Kidney capillary endothelial cell (primary cell): ENCODE data around the gene GRIA1.

Source experiments
- DNase-seq: peaks from one replicate; pipeline ENCODE4 v3.0.0-alpha.2; 2018; ENCODE audit warnings: low spot score

GRIA1 gene

DNA sequence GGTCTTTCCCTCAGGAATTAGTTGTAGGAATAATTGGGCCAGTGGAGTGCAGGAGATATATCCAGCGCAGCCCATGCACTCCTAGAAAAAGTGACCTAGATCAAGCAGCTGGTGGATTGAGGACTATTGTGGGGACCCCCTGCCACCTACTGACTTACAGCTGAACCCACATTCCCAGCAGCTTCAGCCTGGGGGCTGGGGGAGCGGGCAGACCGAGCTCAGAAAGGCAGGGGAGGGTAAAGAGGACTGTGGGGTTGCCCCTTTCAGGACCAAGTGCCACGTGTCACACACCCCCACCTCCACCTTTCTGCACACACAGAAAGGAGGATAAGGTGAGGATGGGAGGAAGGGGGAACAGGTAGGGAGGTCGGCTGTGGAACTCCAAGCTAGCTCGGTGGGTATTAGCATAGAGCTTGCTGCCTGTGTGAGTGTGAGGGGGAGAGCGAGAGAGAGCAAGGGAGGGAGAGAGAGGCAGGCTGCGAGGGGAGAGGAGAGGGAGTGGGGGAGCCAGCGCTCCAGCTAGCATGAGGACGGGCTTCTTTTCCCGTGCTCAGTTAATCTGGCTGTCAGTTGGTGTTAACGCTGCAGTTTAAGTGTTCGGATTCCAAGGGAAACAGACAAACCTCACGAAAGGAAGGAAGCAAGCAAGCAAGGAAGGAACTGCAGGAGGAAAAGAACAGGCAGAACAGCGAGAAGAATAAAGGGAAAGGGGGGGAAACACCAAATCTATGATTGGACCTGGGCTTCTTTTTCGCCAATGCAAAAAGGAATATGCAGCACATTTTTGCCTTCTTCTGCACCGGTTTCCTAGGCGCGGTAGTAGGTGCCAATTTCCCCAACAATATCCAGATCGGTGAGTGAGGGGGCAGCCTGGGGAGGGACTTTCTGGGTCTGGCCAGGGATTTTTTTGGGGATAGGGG lies at the start of gene GRIA1:
Gene GRIA1, plus strand, starts transcription at position 553 of the 920 bp plus-strand sequence.
- no peak for DNase-seq

DNA sequence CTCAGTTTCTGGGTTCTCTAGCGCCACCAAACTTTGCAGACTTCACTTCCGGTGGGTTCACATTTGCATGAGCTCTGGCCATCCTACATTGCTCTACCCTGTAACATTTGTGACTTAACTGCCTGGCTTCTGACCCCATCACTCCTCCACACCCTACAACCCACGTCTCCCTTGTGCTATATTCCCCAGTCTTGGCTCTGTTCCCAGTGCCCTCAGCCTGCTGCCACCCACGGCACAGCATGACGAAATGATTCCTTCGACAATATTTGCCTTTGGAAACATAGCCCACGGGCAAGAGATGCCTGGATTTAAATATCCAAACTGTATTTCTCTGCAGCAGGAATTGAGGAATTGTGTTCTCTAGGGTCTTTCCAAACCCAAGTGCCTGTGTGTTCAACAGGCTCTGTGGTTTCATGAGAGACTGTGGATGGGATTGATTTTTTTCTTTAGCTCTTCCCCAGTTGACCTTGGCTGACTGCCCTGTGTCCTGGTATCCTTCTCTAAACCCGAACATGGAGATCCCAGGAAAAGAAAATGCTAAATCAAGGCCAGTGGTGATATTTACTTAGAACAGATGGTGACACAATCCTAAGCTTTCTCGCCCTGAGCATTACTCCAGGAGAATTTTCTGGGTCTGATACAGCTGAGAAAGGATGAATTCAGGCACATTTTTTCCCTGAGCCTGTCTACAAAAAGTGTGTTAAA lies 44.4 kb upstream of the GRIA1 start:
- DNase-seq: no peak

DNA sequence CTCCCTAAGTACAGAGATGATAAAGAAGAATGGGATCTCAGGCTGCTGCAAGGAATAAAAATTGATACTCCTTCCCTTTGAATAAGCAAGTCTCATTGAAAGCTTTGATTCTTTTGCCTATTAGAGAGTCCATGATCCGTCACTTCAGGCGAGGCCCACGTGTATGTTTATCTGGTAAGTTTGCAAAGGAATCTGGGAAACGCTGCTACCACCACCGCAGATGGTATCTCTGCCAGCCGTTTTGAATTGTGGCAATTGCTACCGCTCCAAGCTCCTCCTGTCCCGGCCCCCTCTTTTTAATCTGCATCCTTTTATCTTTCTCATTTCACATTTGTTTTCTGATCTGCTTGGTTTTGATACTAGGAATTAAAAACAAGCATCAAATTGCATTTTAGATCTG lies 42.9 kb upstream of the GRIA1 start:
- DNase-seq: no peak

DNA sequence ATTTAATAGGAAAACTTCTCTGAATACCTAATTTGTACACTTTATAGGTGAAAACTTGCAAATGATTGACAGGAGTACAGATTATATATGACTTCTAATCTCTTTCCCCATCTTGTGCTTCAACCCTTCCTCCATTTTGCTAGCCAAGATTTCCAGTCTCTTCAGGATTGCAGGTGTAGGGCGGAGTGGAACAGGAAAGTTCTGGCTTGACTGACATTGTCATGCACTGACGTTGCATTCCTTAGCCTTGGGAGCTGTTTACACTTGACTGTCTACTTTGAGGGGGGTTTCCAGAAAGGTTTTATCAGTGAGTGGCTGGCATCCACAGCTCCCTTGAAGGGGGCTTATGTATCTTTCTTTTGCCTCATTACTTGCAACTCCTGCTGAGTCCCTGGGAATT lies 34.1 kb upstream of the GRIA1 start:
- no peak for DNase-seq

DNA sequence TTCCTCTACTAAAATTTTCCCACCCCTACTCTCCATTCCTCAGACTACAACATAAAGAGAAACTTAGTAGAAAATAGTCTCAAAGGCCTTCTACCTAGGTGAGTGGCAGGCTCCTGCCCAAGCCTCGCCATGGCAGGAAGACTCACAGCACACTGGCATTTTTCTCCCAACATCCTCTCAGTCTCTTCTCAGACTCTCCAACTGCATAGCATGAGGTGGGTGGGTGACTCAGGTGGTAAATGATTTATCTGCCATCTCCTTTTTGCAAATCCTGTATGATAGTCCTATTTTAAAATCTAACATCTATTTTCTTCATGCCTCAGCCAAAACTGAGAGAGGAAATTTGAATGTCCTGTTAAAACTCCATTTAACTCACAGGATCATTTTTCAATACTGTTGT lies 33.5 kb upstream of the GRIA1 start:
- no peak for DNase-seq

DNA sequence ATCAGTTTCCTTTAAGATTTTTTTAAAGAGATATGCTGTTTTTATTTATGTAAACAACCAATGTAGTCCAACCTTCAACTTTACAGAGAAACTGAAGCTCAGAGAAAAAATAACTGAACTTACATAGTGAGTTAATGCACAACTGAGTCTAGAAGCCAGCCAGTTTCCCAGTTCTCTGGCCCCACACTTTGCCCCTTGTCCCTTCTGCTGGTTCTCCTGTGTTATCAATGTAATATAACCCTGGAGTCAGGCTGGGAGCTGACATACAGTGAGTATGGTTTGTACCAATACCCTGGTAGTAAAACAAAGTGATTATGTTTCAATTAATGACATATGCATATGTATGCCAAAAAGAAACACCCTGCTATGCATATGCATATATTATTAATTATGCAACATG lies 32.2 kb upstream of the GRIA1 start:
- no peak for DNase-seq

GRCh38 chr5:153459051-153459743 lies 31.3 kb upstream of the GRIA1 start:
- no peak for DNase-seq

DNA sequence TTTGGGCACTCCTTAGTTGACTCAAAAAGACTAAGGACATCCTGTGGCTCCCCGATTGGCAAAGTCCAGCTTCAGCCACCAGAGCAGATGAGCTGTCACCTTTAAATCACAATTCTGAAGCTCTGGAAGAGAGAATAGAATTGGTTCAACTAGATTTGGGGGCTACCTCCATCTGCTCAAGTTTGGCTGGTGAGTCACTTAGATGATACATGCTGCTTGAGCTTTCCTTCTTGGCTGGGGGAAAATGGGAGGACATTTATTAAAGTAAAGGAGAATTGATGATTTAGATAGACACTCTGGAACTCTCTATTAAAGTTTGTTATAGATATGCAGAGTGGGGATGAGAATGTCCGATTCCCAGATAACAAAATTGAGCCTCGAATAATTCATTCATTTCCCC lies 30.0 kb upstream of the GRIA1 start:
- DNase-seq: no peak

DNA sequence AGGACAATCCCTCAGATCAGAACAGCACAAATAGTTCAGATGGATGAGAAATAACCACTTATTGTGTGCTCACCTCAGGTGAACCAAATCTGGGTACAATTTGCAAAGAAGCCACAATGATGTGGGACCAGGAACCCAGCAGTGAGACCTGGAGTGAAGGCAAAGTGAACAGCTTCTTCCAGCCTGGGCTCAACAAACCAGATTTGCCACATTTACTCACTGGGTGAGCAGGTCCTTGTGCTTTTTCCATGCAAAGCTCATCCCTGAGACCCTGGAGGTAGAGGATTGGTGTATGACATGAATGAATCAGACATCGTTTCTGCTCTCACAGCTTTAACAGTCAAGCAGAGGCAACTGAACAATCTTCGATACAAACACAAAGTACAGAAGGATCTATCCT lies 29.1 kb upstream of the GRIA1 start:
- no peak for DNase-seq

- DNase-seq: peak; percentile 42
Observed at GRCh38 chr5:153463806-153464205, 26.7 kb upstream of the GRIA1 start.

GRCh38 chr5:153467546-153467945 lies 22.9 kb upstream of the GRIA1 start:
- DNase-seq: no peak

DNA sequence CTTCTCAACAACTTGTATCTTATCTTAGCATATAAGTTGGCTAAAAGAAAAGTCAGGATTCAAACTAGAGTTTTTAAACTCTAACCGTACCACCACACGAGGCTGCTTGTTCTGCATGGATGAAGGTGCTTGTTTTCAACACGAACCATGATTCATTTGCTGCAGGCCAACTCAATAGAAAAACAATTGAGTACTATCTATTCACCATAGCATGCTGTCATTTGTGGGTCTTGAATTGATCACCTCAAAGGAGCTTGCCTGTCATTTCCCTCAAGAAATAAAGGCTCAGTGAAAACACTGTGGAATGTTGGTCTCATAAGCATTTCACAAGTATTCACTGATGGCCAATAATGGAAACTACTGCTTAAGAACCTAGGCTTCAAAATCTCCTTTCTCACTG lies 21.0 kb upstream of the GRIA1 start:
- DNase-seq: no peak

DNA sequence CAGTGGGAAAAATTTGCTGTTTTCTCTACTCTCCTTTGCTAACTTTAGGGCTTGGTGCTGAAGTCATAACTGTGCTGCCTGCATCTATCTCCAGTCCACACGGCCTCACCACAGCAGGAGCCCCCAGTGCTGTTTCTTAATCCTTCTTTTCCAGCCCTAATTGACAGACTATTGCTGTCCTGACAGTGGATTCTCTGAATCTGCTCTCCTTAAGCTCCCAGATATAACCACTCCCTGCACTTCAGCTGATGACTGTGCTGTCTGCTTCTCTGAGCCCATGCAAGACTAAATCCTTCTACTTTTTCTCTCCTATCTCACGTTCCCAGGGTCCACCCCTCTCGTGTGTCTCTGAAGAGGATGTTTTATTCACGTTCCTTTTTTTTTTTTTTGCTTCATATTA lies 19.7 kb upstream of the GRIA1 start:
- no peak for DNase-seq

DNA sequence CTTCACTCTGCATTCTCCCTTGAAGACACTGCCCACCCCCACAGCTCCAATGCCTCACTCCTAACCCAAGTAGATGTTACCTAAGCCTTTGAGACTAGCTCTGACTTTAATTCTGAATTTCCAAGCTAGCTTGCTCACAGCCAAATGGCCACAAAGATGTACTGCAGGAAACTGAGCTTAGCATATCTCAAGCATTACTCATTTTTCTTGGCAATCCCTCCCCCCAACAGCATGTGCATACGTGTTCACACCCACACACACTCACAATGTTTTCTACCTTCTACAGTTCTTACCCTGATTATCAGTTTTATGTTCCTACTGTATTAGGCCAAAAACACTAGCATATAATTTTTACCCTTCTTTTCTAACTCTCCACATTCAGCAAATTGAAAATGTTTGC lies 13.7 kb upstream of the GRIA1 start:
- DNase-seq: peak; percentile 74

- no peak for DNase-seq
Observed at GRCh38 chr5:153480401-153480800, 10.1 kb upstream of the GRIA1 start.

DNA sequence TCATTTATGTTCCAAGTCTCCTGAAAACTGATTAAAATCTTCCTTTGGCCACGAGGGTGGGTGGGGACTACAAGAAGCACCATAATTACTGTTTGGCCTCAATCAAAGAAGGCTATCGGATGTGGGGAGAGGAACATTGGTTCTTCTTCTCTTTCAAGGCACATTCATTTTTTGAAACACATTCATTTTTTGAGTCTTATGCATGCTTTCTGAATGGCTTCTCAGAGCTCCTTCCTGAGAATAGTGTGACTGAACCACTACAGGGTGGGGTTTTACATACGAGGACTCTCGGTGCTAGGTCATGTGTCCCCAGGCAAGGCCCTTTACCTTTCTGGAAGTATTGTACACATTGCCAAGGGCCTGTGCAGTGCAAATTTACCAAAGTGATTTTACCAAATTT lies 7.0 kb upstream of the GRIA1 start:
- DNase-seq: no peak

DNA sequence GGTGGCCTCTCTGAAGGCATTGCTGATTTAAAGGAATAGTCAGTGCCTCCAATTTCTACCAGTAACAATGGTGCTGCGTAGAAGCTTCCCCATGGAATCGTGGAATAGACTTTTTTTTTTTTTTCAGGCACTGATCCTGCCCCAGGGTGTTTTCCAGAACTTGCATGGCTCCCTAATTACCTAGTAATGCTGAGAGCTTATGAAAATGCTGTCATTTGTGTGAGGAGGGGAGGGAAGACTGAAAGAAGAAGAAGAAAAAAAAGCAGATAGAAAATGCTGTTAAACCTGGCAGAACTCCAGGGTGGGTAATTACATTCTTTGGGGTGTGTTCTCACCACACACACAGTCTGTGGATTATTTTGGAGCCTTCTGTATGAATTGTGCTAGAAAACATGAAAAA lies 4.8 kb upstream of the GRIA1 start:
- no peak for DNase-seq

DNA sequence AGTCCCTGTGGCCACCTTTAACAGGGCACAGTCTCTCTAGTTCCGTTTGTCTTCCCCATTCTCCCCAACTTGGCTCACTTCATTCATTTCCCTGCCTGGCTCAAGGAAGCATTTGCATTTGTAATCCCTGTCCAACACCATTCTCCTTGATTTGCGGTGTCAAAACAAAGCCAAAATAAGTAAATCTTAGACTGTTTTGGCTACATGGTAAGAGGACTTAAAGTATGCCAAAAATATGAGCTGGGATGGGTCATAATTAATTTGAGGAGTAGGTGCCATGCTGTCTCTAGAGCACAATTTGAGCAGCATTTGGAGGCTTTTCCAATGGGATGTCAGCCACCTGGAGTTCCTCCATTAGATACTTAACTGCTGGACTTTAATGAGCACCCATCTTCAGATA lies 3.7 kb upstream of the GRIA1 start:
- no peak for DNase-seq

DNA sequence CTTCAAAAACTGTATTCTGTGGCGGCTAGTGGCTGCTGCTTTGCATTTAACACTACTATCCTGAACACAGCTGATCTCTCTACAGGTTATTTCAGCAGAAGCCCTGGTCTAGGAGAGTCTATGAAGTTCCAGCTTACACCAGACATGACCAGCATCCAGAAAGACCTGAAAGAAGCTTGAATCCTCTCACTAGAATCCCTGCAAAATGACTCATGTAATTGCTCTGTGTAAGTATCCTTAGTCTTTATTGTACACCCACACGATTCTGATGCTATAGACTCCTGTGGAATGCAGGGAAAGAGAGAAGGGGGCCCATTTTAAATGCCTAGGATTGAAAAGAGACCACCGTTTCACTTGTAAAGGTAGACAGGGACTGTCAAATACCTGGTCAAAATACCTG lies 859 bp upstream of the GRIA1 start:
- no peak for DNase-seq

DNA sequence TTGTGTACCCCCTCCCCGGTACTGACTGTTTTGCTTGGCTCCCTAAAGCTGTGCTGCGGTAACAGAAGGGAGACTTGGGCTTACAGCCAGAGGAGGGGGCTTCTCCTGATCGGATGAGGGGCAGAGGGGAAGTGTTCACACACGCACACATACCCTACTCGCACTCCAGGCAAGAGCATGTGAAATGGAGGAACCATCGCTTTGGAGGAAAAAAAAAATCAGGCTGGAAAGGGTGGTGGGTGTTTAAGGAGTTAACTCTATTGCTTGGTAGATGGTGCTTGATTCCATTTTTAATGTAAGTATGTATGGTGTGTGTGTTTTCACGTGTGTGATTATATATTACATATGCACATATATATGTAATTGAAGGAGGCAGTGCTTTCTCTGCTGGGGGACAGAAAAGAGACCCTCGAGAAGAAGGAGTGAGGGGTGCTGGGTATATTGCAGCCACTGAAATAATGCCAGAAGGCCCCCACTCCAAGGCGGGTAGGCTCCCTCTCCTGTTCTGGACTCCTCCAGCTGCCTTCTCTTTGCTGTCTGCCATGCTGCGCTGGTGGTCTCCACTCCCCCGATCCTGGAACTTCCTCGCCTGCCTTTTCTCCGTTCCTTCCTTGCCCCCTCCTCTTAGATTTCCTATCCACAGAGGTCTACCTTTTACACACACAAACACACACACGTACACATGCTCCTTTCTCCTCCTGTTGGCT lies 721 bp downstream of the GRIA1 start:
- DNase-seq: no peak

- DNase-seq: no peak
Observed at GRCh38 chr5:153491856-153492255, 1.4 kb downstream of the GRIA1 start.

GRCh38 chr5:153496835-153497234 lies 6.4 kb downstream of the GRIA1 start:
- DNase-seq: peak; percentile 58
